ENCODE measurements around the gene AP1G1. TPM values are rescaled to one million over a fixed set of nuclear protein-coding genes. Genes with fewer than 3 reads are reported as not detected.
A peak's percentile ranks its signal among the peaks of the same experiment; 100 is the strongest.
"Not testable (repeated sequence)": the region's sequence is repeated elsewhere in the genome, so short reads cannot be mapped to it uniquely, and the experiment has no call there.

AP1G1 gene
- total RNA-seq = 56.2 and 60.6 TPM in 2 replicates
- polyA plus RNA-seq (2012) = 52.0 TPM

DNA sequence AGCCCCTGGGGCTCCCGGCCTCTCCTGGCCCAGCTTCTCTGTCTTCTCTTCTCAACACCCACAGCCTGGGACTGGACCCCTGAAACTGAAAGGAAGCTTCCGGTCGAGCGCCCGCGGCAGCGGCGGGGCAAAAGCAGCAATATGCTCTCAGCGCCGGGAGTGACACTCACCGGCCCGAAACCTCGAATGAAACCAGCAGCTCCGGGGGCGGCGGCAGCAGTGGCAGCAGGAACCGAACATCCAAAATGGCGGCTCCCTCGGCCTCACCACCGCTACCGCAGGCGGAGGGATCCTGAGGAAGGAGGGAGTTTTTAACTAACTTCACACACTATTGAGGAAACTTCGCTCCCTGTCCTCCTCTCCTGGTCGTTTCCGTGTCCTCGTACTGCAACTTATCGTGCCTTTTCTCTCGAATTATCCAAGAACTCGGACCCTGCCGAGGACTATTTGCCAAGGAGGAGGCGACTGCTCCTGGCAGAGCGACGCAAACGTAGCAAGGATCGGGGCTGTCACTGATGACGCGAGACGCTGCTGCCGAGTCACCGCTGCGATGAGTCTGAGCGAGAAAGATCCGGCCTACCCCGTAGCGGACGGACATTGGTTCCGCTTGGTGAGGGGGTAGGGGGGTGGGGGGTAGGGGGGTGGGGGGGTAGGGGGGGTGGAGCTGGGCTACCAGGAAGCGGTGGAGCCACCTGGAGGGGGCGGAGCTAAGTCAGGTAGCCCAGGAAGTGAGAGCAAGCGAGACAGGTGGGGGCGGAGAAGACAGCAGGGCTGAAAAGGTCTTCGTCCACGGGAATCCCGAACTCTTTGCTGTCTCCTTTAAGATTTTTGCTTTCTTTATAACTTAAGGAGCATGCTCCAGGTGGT lies at the start of gene AP1G1:
TSS of gene AP1G1 (minus strand) at position 242 of the 867 bp plus-strand sequence. CDS start 19,355 bp downstream, outside the sequence.
- peak; percentile 98 for DNase-seq (ENCODE audit: low read depth)

DNA sequence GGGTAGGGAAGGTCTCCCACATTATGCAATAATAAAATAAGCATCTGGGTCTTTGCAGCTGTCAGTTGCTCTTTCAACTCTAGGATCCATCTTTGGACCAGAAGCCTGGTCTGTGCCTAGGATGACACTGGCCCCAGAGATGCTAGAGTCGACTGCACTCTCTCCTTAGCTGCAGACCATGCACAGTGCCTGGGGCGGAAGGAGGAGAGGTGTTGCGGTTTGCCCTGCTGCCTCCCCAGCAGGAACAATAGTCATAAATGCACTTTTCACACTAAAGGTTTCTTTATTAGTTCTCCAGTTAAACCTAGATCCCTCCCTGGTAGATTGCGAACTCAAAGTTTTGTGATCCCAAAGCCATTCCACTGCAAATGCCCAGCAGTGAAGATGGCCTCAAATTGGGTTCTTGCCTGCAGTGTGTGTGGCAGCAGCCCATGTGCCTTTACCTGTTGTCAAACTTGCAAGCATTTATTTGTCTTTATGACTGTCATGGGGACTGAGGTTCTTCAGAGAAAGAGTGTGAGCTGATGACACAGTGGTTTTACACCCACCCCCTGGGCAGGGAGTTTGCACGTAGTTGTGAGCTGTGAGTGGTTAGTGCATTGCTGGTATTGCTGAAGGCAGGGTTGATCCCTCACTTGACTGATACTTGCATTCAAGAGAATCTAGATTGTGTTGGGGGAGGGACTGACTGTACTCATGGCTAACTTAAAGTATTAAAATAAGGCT lies 47.5 kb upstream of the AP1G1 start:
- no peak for DNase-seq (ENCODE audit: low read depth)

DNA sequence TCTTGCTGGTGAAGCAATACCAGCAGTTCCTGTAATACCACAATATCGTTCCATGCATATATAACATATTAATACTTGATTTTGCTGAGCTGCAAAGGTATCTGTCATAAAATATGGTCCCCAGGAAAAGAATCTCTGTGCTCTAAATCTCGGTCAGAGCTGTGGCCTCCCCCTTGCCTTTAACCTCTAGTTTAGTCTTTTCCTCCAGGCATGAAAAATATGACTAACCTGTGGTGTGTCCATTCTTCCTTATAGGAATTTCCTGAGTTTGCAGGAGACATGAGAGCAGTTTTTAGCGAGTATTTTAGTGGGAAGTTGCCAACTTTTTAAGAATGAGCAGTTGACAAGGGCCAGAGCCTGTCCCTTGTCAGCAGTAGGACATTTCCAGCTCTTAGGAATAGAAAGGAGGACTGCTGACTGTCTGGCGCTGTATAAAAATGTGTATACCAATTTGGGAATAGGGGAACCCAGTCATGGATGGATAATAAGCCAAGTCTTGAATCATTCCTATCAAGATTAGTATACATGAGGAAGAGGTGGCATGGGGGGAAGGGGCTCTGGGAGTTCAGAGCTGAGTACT lies 45.8 kb upstream of the AP1G1 start:
- no peak for DNase-seq (ENCODE audit: low read depth)

DNA sequence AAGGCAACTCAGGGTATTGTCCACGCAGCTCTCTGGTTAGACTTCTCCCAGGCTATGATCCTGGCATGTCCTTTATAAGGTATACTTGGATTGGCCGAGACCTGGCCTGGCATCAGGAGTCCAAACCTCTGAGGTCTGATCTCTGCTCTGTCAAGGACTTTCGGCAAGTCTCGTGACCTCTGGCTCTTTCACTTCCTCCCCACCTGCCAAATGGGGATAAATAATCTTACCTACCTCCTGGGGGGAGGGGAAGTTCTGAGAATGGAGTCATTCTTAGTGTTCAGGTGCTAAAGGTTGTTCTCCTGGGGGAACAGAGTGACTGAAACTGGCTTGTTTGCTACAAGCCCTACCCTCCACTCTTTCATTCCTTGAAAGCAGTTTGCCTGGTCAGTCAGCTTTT lies 44.8 kb upstream of the AP1G1 start:
- no peak for DNase-seq (ENCODE audit: low read depth)

DNA sequence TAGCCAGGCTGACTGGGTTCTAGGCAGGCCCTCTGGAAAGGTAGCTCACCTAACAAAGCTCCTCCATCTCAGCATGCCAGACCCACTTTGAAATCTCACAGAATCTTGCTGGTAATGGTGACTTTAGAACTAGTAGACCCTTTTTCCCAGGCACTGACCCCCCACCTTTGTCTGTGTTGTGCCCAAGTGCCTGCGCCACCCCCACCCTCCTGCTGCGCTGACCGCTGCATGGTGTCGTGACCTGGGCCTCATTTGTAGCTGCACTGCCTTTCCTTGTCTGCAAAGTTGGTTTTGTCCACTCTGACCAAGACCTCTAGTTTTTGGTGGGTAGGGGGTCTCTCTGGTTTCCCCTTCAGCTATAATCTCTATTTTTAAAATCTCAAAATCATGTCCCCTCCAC lies 43.9 kb upstream of the AP1G1 start:
- DNase-seq (ENCODE audit: low read depth) = no peak

DNA sequence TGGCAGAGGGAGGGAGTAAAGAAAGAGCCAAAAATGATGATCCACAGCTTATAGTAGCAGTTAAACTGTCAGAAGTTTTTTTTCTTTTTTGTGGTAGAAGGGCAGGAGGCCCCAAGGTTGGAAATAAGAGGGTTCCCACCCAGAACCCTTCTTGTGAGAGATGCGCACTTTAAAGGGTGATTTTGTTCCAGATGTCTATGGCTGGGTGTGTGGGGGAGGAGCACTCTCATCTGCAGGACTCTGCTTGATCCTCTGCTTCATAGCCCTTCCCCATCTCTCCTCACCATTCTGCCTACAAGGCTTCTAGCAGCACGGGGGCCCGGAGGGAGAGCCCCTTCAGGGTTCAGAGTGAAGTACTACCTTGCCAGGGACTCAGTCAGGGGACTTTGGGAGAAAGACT lies 43.5 kb upstream of the AP1G1 start:
- no peak for DNase-seq (ENCODE audit: low read depth)

DNA sequence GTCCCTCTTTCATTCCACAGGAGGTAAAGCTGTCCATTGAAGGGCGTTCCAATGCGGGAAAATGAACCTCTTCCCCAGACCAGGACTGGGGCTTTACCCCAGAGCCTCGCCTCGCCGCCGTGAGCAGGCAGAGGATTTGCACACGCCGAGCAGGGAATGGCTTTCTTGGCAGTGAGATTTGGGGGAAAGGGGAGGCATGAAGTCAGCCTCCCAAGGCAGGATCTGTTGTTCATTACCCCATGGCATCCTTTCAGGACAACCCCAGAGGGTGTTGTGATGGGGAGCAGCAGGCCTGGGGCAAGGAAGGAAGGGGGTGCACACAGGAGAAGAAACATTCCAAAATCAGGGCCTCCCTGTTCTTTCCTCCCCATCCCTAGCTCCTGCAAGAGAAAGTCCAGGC lies 43.1 kb upstream of the AP1G1 start:
- DNase-seq (ENCODE audit: low read depth) = no peak

DNA sequence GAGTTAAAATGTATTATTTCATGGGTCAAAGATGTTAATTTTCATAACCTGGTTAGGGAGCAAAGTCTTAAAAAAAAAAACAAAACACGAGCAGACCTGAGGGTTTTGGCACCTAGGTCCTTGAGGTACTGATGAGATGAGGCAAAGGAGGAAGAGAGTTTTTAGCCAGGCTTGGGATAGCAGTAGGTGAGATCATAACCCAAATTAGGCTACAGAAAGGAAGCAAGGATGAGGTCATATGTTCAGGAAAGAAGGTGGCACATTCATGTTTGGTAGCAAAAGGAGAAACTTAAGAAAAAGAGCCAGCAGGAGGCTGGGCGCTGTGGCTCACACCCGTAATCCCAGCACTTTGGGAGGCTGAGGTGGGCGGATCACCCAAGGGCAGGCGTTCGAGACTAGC lies 40.0 kb upstream of the AP1G1 start:
- peak; percentile 30 for DNase-seq (ENCODE audit: low read depth)

DNA sequence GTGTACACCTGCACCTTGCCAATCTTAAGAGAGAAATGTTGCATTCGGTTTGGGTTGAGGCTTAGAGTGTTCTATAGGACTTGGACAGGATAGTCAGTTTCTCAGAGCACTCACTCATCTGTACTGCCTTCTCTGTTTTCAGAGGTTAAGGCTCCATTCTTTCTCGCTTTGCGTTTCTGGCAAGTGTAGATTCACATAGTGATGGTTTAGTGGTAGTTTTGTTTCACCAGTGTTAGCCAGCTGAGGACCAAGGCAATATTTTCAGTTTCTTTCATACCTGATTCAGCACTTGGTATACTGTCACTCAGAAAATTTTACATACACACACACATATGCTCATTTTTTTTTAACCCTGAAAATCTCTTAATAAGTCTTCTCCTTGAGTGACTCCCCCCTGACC lies 38.5 kb upstream of the AP1G1 start:
- no peak for DNase-seq (ENCODE audit: low read depth)

DNA sequence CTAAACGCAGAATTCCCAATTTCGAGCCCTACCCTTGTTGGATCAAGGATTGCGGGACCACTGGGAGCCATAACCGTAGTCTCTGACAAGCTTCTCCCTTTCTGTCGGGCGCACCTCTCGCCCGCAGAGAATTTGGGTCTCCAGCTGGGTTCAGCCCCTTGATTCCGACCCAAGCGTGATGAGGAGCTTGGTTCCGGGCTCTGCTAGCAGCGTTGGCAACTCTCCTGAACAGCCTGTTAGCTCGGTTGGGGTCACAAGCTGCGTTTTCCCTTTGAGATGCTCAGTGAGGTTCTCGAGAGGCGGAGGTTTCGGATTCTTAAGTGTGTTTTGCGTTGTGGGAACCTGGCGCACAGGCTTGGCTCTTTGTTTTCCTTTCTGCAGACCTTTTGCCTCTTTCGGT lies 37.8 kb upstream of the AP1G1 start:
- peak; percentile 9 for DNase-seq (ENCODE audit: low read depth)

DNA sequence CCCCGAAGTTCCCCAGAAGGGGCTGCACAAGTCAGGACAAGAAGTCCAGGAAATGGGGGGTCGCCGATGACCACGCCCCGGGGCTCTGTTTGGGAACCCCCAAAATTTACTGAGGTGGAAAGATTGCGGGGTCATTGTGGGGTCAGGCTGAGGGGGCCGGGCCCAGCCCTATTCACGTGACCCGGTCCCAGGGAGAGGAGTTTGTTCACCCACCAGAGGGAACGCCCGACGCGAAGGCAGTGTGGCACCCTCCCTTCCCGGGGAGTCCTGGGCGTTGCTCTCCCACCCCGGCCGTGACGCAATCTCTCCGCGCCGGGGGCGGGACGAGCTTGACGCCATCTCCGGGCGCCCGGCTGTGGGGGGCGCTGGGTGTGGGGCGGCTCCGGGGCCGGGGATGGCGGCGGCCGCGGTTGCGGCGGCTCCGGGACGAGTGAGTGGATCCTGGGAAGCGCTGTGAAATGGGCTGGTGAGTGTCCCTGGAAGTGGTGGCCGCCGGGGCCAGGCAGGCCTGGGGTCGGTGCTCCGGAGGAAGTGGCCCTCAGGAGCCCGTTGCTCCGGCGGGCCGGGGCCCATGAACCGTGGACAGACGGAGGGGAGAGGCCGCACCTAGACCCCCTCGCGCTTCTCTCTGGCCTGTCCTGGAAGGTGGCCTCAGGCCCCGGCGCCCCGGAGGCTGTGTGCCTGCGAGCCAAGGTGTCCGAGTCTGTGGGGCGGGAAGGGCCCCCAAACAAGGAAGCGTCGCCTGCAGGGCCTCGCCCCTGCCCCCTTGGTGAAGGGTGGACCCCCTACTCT lies 37.2 kb upstream of the AP1G1 start, which contains the start of gene ATXN1L:
TSS of gene ATXN1L (plus strand) at position 338 of the 792 bp plus-strand sequence. CDS start 3,765 bp downstream, outside the sequence.
- DNase-seq (ENCODE audit: low read depth) = peak; percentile 94

DNA sequence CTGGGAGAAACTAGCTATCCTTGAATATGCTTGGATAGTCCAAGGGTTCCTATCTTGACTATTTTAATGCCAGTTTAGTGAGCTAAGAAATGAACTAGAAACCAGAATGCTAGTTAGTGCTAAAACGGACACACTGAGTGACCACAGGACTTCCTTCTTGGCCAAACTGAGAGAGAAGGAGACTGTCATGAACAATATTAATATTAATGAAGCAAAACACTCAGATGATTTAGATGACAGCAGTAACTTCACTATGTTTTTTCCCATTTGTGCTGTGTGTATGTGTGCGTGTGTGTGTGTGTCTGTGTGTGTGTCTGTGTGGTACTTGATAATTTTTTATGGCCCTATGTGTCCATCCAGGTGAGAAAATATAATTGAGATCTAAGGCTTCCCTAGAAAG lies 34.9 kb upstream of the AP1G1 start:
- no peak for DNase-seq (ENCODE audit: low read depth)

DNA sequence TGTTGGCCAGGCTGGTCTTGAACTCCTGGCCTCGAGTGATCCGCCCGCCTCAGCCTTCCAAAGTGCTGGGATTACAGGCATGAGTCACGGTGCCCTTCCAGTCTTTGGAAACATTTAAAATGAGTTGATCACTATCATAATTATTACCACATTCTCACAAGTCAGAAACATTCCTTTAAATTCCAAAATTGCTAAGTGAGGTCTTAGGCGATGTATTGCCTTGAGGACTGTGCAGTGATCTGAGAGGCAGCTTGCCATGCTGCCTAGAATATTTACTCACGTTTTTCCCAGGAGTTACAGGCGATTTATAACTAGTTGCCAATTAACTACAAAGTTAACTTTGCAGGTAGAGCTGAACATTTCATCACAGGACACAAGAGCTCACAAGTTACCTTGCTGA lies 31.4 kb upstream of the AP1G1 start:
- DNase-seq (ENCODE audit: low read depth) = no peak

DNA sequence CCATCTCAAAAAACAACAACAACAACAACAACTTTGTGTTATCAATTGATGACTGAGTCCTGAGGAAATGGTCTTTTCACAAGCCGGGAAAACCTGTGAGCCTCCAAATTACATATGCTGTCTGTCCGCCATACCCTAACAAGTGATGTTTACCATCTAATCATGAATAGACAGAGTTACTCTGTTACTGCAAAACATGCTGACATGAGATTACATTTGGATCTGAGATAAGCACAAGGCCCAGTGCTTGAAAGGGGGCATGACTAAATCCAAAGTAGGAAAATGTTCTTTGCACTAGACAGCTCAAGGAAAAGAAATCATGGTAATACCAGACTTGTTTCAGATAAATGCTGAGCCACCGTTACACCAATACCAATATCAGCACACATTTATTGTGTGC lies 28.5 kb upstream of the AP1G1 start:
- DNase-seq (ENCODE audit: low read depth) = no peak

DNA sequence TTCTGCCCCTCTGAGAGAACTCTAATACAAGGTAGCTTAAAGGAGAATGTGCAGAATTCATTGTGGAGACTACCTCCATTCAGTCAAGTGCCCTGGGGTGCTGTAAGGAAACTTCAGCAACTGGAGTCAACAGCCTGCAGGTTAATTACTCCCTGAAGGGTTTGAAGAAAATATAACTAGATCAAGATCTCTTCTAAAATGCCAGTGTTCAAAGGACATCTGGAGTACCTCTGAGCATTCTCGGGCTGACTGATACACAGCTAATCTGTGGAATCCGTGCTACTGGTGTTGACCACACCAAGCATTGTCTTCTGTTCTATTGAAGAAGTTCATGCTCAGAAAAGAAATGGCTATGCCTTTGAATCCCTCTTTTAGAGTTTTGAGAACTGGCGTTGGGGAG lies 25.7 kb upstream of the AP1G1 start:
- no peak for DNase-seq (ENCODE audit: low read depth)

DNA sequence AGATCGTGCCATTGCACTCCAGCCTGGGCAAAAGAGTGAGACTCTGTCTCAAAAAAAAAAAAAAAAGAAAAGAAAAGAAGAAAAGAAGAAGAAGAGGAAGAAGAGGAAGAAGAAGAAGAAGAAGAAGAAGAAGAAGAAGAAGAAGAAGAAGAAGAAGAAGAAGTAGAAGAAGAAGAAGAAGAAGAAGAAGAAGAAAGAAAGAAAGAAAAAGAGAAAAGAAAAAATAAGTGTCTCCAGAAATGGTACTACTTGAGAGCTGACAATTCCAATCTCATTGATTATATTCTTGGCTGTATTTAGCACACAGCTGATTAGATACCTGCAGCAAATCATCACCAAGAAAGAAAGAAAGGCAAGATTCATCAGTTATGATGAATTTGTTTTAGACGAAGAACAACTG lies 23.5 kb upstream of the AP1G1 start:
- DNase-seq (ENCODE audit: low read depth) = not testable (repeated sequence)

DNA sequence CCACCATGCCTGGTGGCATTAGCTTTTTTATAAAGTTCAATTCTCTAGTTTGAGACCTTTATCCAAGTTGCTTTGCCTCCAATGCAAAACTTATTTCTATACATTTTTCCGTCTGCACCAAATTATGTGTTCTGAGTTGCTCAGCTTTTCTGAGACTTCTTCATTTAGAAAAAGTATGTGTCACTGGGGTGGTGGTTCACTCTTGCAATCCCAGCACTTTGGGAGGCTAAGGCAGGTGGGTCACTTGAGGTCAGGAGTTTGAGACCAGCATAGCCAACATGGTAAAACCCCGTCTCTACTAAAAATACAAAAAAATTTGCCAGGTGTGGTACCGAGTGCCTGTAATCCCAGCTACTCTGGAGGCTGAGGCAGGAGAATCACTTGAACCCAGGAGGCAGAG lies 23.1 kb upstream of the AP1G1 start:
- not testable (repeated sequence) for DNase-seq (ENCODE audit: low read depth)

DNA sequence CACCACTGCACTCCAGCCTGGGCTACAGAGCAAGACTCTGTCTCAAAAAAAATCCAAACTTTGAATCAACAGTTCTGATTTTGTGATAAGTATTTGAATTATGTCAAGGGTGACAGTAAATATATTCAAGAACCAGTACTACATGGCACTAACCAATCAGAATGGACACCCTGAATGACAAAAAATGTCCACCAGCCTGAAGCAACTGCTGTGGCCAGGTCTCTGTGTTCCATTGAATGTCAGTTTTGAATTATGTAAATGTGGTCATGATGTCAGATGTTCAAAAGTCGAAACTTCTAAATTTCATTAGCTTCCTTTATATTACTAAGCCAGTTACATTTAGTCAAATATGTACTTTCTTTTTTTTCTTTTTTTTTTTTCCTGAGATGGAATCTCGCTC lies 21.7 kb upstream of the AP1G1 start:
- no peak for DNase-seq (ENCODE audit: low read depth)

DNA sequence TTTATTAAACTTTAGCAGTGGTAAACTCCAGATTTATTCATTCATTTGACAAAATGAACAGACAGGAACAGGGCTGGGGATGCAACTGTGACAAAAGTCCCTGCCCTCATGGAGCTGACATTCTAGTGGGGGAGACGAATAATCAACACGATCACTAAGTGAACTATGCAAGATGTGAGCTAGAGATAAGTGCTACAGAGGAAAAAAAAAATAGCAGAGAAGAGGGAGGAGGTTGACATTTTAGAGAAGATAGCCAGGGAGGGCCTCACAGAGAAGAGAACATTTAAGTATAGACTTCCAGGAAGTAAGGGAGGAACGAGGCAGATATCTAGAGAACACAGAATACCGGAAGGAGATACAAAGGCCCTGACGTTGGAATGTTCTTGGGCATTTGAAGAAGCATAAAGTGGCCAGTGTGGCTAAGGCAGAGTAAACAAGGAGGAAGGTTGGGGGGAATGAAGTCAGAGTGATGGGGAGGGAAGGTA lies 17.9 kb upstream of the AP1G1 start:
- no peak for DNase-seq (ENCODE audit: low read depth)

DNA sequence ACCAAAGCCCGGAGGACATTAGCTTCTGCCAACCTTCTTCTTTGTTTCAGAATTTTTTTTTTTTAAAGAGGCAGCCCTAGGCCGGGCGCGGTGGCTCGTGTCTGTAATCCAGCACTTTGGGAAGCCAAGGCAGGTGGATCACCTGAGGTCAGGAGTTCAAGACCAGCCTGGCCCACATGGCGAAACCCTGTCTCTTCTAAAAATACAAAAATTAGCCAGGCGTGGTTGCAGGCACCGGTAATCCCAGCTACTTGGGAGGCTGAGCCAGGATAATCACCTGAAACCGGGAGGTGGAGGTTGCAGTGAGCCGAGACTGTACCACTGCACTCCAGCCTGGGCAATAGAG lies 8.5 kb upstream of the AP1G1 start:
- DNase-seq (ENCODE audit: low read depth) = not testable (repeated sequence)

DNA sequence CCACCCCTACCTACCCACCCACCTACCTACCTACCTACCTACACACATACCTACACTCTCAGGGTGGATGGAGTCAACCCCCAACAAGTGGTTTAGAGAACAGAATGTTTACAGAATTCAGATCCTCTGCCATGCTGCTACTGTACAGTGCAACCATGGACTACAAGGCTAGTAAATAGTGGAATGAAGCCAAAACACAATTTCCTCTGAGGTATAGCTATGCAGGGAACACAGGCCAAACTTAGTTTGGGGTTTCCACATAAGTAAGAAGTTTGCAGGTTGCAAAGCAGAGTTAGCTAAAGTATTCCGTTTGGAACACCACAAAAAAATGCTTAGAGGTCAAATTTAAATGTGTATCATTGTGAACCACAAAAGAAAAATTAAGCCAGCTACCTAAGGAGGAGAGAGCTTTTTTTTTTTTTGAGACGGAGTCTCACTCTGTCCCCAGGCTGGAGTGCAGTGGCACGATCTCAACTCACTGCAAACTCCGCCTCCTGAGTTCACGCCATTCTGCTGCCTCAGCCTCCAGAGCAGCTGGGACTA lies 2.7 kb upstream of the AP1G1 start:
- no peak for DNase-seq (ENCODE audit: low read depth)
